Stimulated activated CD8-positive, alpha-beta memory T cell treated with anti-CD3 and anti-CD28 coated beads, Interleukin-12 subunit alpha, Interleukin-12 subunit beta, amount 100 ng/mL, for 4 hours (primary cell): ENCODE results near the gene C16orf54.
"Not testable (repeated sequence)": the region's sequence is repeated elsewhere in the genome, so short reads cannot be mapped to it uniquely, and the experiment has no call there.

ENCODE experiments used
- DNase-seq: peaks from one replicate; pipeline ENCODE4 v3.0.0-alpha.2; 2020; ENCODE audit warnings: low read depth

C16orf54 gene

GRCh38 chr16:29708917-29709600 is 36.7 kb downstream of the C16orf54 start:
- DNase-seq: no peak

GRCh38 chr16:29707160-29707559 is 38.6 kb downstream of the C16orf54 start:
- not testable (repeated sequence) for DNase-seq

- DNase-seq: no peak
Observed at GRCh38 chr16:29705030-29705429, 40.8 kb downstream of the C16orf54 start.

- DNase-seq: no peak
Observed at GRCh38 chr16:29702269-29702668, 43.5 kb downstream of the C16orf54 start.

- DNase-seq: no peak
Observed at GRCh38 chr16:29701214-29701555, 44.6 kb downstream of the C16orf54 start.

GRCh38 chr16:29700253-29700987 is 45.4 kb downstream of the C16orf54 start:
- peak; percentile 59 for DNase-seq

- no peak for DNase-seq
Observed at GRCh38 chr16:29699324-29700219, 46.2 kb downstream of the C16orf54 start.

GRCh38 chr16:29698484-29699323 is 47.1 kb downstream of the C16orf54 start:
- no peak for DNase-seq

- DNase-seq: no peak
Observed at GRCh38 chr16:29698042-29698441, 47.7 kb downstream of the C16orf54 start.

GRCh38 chr16:29697391-29697790 is 48.4 kb downstream of the C16orf54 start:
- no peak for DNase-seq

- no peak for DNase-seq
Observed at GRCh38 chr16:29696881-29697331, 48.9 kb downstream of the C16orf54 start.

- not testable (repeated sequence) for DNase-seq
Observed at GRCh38 chr16:29695675-29696074, 50.1 kb downstream of the C16orf54 start.

- DNase-seq: no peak
Observed at GRCh38 chr16:29694384-29695195, 51.2 kb downstream of the C16orf54 start.

GRCh38 chr16:29692606-29693005 is 53.2 kb downstream of the C16orf54 start:
- not testable (repeated sequence) for DNase-seq
